Measurements from ENCODE around the gene CFAP410. TPM values are rescaled to one million over a fixed set of nuclear protein-coding genes. Genes with fewer than 3 reads are reported as not detected.
A peak's percentile ranks its signal among the peaks of the same experiment; 100 is the strongest.

CFAP410 gene
- total RNA-seq, 1 experiment from 2014 or later: 19.3 TPM

DNA sequence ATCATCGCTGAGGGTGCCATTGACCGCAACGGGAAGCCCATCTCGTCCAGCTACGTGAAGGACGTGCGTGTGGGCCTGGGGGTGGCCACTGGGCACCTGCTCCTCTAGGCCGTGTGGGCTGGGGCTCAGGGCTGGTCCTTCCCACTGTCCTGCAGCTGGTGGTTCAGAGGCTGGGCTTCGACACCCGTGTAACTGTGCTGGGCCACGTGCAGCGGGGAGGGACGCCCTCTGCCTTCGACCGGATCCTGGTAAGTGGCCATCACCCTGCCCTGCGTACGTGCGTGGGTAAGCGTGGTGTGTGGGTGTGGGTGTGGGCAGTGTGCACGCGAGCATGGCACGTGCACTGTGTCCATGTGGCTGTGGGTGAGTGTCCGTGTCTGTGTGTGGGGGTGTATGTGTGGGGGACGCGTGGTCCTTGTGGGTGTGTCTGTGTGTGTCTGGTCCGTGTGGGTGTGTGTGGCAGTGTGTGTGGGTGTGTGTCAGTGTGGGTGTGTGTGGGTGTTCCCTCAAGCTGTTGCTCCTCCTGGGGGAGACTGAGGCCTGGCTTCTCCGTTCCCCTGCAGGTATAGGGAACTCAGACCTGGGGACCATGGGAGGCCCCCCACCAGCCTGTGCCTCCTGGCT lies 22.8 kb downstream of the CFAP410 start:
- CTCF ChIA-PET: interaction anchor here (1.3 kb wide), 1 partner anchor 13 kb away, joined by 4 read pairs; no protein-coding TSS in a partner anchor
- Mint-ChIP-seq H3K27me3 (ENCODE audit: low read depth) (no peaks in the 10 kb centered on the region), H3K27ac (peak overlapping the region; percentile 74; the same call in 1 of the 2 replicates), H3K4me3 (no peak overlapping the region), H3K4me1 (no peaks in the 10 kb centered on the region), H3K36me3 (peaks cover 6% of the 10 kb centered on the region; the same call in 1 of the 2 replicates), H3K9me3 (no peaks in the 10 kb centered on the region)
- TF ChIP-seq TCF7 (CRISPR knock-in tag; IDR thresholded peaks at IDR 0.05; ENCODE audit: low read depth) (no peak), ZNF423 (CRISPR knock-in tag; IDR thresholded peaks at IDR 0.05) (no peak), ZNF138 (CRISPR knock-in tag; conservative IDR thresholded peaks at IDR 0.05) (no peak), GABPB1 (CRISPR knock-in tag; IDR thresholded peaks at IDR 0.05) (no peak), NR1H2 (CRISPR knock-in tag; IDR thresholded peaks at IDR 0.05) (no peak), EMX1 (CRISPR knock-in tag; IDR thresholded peaks at IDR 0.05) (no peak), ZNF317 (CRISPR knock-in tag; IDR thresholded peaks at IDR 0.05; ENCODE audit: borderline replicate concordance, low read depth) (no peak), ETV6 (CRISPR knock-in tag; IDR thresholded peaks at IDR 0.05) (no peak)
- TF ChIP-seq, protein P1, sequence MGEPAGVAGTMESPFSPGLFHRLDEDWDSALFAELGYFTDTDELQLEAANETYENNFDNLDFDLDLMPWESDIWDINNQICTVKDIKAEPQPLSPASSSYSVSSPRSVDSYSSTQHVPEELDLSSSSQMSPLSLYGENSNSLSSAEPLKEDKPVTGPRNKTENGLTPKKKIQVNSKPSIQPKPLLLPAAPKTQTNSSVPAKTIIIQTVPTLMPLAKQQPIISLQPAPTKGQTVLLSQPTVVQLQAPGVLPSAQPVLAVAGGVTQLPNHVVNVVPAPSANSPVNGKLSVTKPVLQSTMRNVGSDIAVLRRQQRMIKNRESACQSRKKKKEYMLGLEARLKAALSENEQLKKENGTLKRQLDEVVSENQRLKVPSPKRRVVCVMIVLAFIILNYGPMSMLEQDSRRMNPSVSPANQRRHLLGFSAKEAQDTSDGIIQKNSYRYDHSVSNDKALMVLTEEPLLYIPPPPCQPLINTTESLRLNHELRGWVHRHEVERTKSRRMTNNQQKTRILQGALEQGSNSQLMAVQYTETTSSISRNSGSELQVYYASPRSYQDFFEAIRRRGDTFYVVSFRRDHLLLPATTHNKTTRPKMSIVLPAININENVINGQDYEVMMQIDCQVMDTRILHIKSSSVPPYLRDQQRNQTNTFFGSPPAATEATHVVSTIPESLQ (CRISPR knock-in tag; IDR thresholded peaks at IDR 0.05): no peak
- TF ChIP-seq, protein P2, sequence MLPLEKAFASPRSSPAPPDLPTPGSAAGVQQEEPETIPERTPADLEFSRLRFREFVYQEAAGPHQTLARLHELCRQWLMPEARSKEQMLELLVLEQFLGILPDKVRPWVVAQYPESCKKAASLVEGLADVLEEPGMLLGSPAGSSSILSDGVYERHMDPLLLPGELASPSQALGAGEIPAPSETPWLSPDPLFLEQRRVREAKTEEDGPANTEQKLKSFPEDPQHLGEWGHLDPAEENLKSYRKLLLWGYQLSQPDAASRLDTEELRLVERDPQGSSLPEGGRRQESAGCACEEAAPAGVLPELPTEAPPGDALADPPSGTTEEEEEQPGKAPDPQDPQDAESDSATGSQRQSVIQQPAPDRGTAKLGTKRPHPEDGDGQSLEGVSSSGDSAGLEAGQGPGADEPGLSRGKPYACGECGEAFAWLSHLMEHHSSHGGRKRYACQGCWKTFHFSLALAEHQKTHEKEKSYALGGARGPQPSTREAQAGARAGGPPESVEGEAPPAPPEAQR (CRISPR knock-in tag; IDR thresholded peaks at IDR 0.05): no peak
- TF ChIP-seq, protein P3, sequence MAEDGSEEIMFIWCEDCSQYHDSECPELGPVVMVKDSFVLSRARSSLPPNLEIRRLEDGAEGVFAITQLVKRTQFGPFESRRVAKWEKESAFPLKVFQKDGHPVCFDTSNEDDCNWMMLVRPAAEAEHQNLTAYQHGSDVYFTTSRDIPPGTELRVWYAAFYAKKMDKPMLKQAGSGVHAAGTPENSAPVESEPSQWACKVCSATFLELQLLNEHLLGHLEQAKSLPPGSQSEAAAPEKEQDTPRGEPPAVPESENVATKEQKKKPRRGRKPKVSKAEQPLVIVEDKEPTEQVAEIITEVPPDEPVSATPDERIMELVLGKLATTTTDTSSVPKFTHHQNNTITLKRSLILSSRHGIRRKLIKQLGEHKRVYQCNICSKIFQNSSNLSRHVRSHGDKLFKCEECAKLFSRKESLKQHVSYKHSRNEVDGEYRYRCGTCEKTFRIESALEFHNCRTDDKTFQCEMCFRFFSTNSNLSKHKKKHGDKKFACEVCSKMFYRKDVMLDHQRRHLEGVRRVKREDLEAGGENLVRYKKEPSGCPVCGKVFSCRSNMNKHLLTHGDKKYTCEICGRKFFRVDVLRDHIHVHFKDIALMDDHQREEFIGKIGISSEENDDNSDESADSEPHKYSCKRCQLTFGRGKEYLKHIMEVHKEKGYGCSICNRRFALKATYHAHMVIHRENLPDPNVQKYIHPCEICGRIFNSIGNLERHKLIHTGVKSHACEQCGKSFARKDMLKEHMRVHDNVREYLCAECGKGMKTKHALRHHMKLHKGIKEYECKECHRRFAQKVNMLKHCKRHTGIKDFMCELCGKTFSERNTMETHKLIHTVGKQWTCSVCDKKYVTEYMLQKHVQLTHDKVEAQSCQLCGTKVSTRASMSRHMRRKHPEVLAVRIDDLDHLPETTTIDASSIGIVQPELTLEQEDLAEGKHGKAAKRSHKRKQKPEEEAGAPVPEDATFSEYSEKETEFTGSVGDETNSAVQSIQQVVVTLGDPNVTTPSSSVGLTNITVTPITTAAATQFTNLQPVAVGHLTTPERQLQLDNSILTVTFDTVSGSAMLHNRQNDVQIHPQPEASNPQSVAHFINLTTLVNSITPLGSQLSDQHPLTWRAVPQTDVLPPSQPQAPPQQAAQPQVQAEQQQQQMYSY (CRISPR knock-in tag; IDR thresholded peaks at IDR 0.05): no peak
- TF ChIP-seq, protein P4, sequence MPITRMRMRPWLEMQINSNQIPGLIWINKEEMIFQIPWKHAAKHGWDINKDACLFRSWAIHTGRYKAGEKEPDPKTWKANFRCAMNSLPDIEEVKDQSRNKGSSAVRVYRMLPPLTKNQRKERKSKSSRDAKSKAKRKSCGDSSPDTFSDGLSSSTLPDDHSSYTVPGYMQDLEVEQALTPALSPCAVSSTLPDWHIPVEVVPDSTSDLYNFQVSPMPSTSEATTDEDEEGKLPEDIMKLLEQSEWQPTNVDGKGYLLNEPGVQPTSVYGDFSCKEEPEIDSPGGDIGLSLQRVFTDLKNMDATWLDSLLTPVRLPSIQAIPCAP (CRISPR knock-in tag; IDR thresholded peaks at IDR 0.05): no peak
- TF ChIP-seq, protein P5, sequence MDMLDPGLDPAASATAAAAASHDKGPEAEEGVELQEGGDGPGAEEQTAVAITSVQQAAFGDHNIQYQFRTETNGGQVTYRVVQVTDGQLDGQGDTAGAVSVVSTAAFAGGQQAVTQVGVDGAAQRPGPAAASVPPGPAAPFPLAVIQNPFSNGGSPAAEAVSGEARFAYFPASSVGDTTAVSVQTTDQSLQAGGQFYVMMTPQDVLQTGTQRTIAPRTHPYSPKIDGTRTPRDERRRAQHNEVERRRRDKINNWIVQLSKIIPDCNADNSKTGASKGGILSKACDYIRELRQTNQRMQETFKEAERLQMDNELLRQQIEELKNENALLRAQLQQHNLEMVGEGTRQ (CRISPR knock-in tag; IDR thresholded peaks at IDR 0.05): no peak
- TF ChIP-seq, protein P6, sequence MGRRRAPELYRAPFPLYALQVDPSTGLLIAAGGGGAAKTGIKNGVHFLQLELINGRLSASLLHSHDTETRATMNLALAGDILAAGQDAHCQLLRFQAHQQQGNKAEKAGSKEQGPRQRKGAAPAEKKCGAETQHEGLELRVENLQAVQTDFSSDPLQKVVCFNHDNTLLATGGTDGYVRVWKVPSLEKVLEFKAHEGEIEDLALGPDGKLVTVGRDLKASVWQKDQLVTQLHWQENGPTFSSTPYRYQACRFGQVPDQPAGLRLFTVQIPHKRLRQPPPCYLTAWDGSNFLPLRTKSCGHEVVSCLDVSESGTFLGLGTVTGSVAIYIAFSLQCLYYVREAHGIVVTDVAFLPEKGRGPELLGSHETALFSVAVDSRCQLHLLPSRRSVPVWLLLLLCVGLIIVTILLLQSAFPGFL (CRISPR knock-in tag; IDR thresholded peaks at IDR 0.05; ENCODE audit: borderline replicate concordance): no peak
- TF ChIP-seq, protein P7, sequence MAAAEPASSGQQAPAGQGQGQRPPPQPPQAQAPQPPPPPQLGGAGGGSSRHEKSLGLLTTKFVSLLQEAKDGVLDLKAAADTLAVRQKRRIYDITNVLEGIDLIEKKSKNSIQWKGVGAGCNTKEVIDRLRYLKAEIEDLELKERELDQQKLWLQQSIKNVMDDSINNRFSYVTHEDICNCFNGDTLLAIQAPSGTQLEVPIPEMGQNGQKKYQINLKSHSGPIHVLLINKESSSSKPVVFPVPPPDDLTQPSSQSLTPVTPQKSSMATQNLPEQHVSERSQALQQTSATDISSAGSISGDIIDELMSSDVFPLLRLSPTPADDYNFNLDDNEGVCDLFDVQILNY (CRISPR knock-in tag; IDR thresholded peaks at IDR 0.05): no peak
- TF ChIP-seq, protein P8, sequence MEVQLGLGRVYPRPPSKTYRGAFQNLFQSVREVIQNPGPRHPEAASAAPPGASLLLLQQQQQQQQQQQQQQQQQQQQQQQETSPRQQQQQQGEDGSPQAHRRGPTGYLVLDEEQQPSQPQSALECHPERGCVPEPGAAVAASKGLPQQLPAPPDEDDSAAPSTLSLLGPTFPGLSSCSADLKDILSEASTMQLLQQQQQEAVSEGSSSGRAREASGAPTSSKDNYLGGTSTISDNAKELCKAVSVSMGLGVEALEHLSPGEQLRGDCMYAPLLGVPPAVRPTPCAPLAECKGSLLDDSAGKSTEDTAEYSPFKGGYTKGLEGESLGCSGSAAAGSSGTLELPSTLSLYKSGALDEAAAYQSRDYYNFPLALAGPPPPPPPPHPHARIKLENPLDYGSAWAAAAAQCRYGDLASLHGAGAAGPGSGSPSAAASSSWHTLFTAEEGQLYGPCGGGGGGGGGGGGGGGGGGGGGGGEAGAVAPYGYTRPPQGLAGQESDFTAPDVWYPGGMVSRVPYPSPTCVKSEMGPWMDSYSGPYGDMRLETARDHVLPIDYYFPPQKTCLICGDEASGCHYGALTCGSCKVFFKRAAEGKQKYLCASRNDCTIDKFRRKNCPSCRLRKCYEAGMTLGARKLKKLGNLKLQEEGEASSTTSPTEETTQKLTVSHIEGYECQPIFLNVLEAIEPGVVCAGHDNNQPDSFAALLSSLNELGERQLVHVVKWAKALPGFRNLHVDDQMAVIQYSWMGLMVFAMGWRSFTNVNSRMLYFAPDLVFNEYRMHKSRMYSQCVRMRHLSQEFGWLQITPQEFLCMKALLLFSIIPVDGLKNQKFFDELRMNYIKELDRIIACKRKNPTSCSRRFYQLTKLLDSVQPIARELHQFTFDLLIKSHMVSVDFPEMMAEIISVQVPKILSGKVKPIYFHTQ (CRISPR knock-in tag; IDR thresholded peaks at IDR 0.05): no peak
- ATAC-seq (no peak), DNase-seq (ENCODE audit: low spot score) (no peak)
- POLR2A ChIA-PET: no interaction called here
